Neural cell (in vitro differentiated cells): ENCODE results near the gene OBP2A. TPM values are rescaled to one million over a fixed set of nuclear protein-coding genes. Genes with fewer than 3 reads are reported as not detected.

Experiments
- H2AFZ ChIP-seq: fragments of 200-600, 300-800 bp; sonication (generic), shearing (Covaris generic); 2 replicates; pipeline ENCODE4 v1.6.0; 2014; ENCODE audit warnings: low read depth, mild to moderate bottlenecking, antibody characterized with exemption, low read length, moderate library complexity
- H3F3A ChIP-seq: fragments of 200-600 bp; shearing (Covaris generic); 2 replicates; pipeline ENCODE4 v1.6.1; 2016; ENCODE audit warnings: mild to moderate bottlenecking, moderate library complexity, mixed read lengths, antibody characterized with exemption, low read length; ENCODE audit not compliant: insufficient read depth, poor library complexity, severe bottlenecking
- H3K27ac ChIP-seq: fragments of 200-600, 300-800 bp; sonication (generic), shearing (Covaris generic); 2 replicates; pipeline ENCODE4 v1.5.1; 2014; ENCODE audit warnings: mild to moderate bottlenecking, low read length, moderate library complexity
- H3K27me3 ChIP-seq: fragments of 300-800, 200-600 bp; sonication (generic), shearing (Covaris generic); 2 replicates; pipeline ENCODE4 v1.6.0; 2014; ENCODE audit warnings: mild to moderate bottlenecking, low read depth, low read length, moderate library complexity; ENCODE audit not compliant: insufficient read depth
- H3K36me3 ChIP-seq: fragments of 300-800, 200-600 bp; sonication (generic), shearing (Covaris generic); 2 replicates; pipeline ENCODE4 v1.5.1; 2014; ENCODE audit warnings: mild to moderate bottlenecking, antibody characterized with exemption, low read length, moderate library complexity; ENCODE audit not compliant: insufficient read depth
- H3K4me2 ChIP-seq: fragments of 300-800, 200-600 bp; sonication (generic), shearing (Covaris generic); 2 replicates; pipeline ENCODE4 v1.6.0; 2014; ENCODE audit warnings: mild to moderate bottlenecking, low read length
- H3K4me3 ChIP-seq: fragments of 300-800, 200-600 bp; sonication (generic), shearing (Covaris generic); 2 replicates; pipeline ENCODE4 v1.5.1; 2014; ENCODE audit warnings: mild to moderate bottlenecking, low read length, moderate library complexity
- H3K79me2 ChIP-seq: fragments of 200-600 bp; shearing (Covaris generic); replicated peaks from 2 replicates; pipeline ENCODE4 v1.6.0; 2014; ENCODE audit warnings: mild to moderate bottlenecking, low read length, moderate library complexity; ENCODE audit not compliant: insufficient read depth
- H3K9ac ChIP-seq: fragments of 300-800, 200-600 bp; sonication (generic), shearing (Covaris generic); 2 replicates; pipeline ENCODE4 v1.6.1; 2016; ENCODE audit warnings: mild to moderate bottlenecking, low read length, mixed read lengths
- H3K9me2 ChIP-seq: fragments of 200-600 bp; shearing (Covaris generic); 2 replicates; pipeline ENCODE4 v1.6.1; 2016; ENCODE audit warnings: mild to moderate bottlenecking, low read length, mixed read lengths; ENCODE audit not compliant: insufficient read depth
- H3K9me3 ChIP-seq: fragments of 200-600, 300-800 bp; sonication (generic), shearing (Covaris generic); 2 replicates; pipeline ENCODE4 v1.6.1; 2016; ENCODE audit warnings: mild to moderate bottlenecking, mixed run types, low read length, moderate library complexity, mixed read lengths
- H4K20me1 ChIP-seq: fragments of 200-600 bp; shearing (Covaris generic); 2 replicates; pipeline ENCODE4 v1.6.1; 2016; ENCODE audit warnings: mild to moderate bottlenecking, mixed run types; ENCODE audit not compliant: insufficient read depth
- EP300 ChIP-seq: fragments of 450-650 bp; conservative IDR thresholded peaks from 2 replicates; pipeline ENCODE4 v1.6.1; 2014; ENCODE audit warnings: antibody characterized with exemption, mild to moderate bottlenecking, moderate library complexity; ENCODE audit not compliant: poor library complexity, severe bottlenecking
- EZH2 ChIP-seq: fragments of 200-600, 300-800 bp; shearing (Covaris generic), sonication (generic); IDR thresholded peaks from 2 replicates; pipeline ENCODE4 v1.6.1; 2014; ENCODE audit warnings: antibody characterized with exemption, low read length, borderline replicate concordance, mild to moderate bottlenecking; ENCODE audit not compliant: insufficient read depth, poor library complexity, severe bottlenecking
- MXI1 ChIP-seq: fragments of 450-650 bp; conservative IDR thresholded peaks from 2 replicates; pipeline ENCODE4 v1.6.1; 2014; ENCODE audit warnings: antibody characterized with exemption, mild to moderate bottlenecking; ENCODE audit not compliant: poor library complexity, severe bottlenecking
- POLR2AphosphoS5 ChIP-seq: IDR thresholded peaks from 2 replicates; pipeline ENCODE4 v1.6.1; 2012
- RAD21 ChIP-seq: fragments of 450-650 bp; conservative IDR thresholded peaks from 2 replicates; pipeline ENCODE4 v1.6.1; 2014; ENCODE audit warnings: antibody characterized with exemption, mild to moderate bottlenecking, moderate library complexity
- SMC3 ChIP-seq: fragments of 450-650 bp; conservative IDR thresholded peaks from 2 replicates; pipeline ENCODE4 v1.6.1; 2014; ENCODE audit warnings: antibody characterized with exemption, mild to moderate bottlenecking, moderate library complexity; ENCODE audit not compliant: poor library complexity
- TAF1 ChIP-seq: IDR thresholded peaks from 2 replicates; pipeline ENCODE4 v1.6.1; 2012; ENCODE audit warnings: low read depth
- polyA plus RNA-seq: library from polyadenylated mRNA; depleted of rRNA; stranded (reverse); fragments of >200 nt; gene quantifications from 2 replicates; pipeline ENCODE4 v1.2.3, GENCODE V29; 2014
- TF ChIP-seq, protein P1 (sequence below): IDR thresholded peaks from 2 replicates; pipeline ENCODE4 v1.6.1; 2012; ENCODE audit warnings: borderline replicate concordance
- TF ChIP-seq, protein P2 (sequence below): fragments of 450-650 bp; IDR thresholded peaks from 2 replicates; pipeline ENCODE4 v1.5.1; 2014; ENCODE audit warnings: antibody characterized with exemption, mild to moderate bottlenecking, moderate library complexity; ENCODE audit not compliant: poor library complexity, severe bottlenecking

The OBP2A gene
- polyA plus RNA-seq, 1 donor from 2014 or later: not detected

DNA sequence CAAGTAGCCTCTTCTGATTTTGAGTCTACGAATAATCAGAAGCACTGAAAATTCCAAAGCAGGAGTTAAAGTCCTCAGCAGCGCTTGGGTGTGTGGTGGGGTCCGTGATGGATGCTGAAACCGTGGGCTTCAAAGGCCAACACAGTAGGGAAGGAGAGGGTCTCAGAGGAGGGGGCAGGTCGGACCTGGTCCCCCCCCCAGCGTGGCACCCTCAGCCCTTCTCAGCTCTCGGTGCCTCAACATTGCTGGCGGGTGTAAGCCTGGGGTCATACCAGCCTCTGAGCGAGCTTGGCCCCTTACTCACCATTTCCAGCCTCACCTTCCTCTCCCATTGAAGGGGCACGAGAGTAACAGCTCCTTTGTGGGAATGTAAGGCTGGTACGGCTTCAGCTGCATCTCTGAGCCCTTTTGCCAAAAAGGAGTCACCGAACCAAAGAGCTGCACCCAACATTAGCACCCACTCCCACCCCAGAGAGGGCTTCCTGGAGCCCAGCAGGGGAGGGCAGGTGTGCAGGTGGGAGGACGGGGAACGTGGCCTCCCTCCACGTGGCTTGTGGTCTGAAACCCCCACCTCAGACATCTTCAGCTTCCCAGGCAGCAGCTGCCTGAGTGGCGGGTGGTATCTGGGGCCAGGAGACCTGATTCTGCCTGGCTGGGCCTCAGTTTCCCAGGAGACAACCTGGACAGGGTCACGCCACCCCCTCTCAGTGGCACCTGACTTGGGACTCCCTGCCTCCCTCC lies 31.4 kb upstream of the OBP2A start:
- no peaks in the 10 kb centered on the region for H3K9me3 ChIP-seq
- no peaks in the 10 kb centered on the region for H3K9me2 ChIP-seq
- H4K20me1 ChIP-seq: no peaks in the 10 kb centered on the region
- no peak overlapping the region for H2AFZ ChIP-seq
- no peaks in the 10 kb centered on the region for H3K27me3 ChIP-seq
- H3F3A ChIP-seq: no peaks in the 10 kb centered on the region
- no peaks in the 10 kb centered on the region for H3K79me2 ChIP-seq
- no peak overlapping the region for H3K4me2 ChIP-seq
- TF ChIP-seq, protein P1, sequence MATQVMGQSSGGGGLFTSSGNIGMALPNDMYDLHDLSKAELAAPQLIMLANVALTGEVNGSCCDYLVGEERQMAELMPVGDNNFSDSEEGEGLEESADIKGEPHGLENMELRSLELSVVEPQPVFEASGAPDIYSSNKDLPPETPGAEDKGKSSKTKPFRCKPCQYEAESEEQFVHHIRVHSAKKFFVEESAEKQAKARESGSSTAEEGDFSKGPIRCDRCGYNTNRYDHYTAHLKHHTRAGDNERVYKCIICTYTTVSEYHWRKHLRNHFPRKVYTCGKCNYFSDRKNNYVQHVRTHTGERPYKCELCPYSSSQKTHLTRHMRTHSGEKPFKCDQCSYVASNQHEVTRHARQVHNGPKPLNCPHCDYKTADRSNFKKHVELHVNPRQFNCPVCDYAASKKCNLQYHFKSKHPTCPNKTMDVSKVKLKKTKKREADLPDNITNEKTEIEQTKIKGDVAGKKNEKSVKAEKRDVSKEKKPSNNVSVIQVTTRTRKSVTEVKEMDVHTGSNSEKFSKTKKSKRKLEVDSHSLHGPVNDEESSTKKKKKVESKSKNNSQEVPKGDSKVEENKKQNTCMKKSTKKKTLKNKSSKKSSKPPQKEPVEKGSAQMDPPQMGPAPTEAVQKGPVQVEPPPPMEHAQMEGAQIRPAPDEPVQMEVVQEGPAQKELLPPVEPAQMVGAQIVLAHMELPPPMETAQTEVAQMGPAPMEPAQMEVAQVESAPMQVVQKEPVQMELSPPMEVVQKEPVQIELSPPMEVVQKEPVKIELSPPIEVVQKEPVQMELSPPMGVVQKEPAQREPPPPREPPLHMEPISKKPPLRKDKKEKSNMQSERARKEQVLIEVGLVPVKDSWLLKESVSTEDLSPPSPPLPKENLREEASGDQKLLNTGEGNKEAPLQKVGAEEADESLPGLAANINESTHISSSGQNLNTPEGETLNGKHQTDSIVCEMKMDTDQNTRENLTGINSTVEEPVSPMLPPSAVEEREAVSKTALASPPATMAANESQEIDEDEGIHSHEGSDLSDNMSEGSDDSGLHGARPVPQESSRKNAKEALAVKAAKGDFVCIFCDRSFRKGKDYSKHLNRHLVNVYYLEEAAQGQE: no peak
- TF ChIP-seq POLR2AphosphoS5: no peak
- TF ChIP-seq SMC3: no peak
- TF ChIP-seq, protein P2, sequence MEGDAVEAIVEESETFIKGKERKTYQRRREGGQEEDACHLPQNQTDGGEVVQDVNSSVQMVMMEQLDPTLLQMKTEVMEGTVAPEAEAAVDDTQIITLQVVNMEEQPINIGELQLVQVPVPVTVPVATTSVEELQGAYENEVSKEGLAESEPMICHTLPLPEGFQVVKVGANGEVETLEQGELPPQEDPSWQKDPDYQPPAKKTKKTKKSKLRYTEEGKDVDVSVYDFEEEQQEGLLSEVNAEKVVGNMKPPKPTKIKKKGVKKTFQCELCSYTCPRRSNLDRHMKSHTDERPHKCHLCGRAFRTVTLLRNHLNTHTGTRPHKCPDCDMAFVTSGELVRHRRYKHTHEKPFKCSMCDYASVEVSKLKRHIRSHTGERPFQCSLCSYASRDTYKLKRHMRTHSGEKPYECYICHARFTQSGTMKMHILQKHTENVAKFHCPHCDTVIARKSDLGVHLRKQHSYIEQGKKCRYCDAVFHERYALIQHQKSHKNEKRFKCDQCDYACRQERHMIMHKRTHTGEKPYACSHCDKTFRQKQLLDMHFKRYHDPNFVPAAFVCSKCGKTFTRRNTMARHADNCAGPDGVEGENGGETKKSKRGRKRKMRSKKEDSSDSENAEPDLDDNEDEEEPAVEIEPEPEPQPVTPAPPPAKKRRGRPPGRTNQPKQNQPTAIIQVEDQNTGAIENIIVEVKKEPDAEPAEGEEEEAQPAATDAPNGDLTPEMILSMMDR: no peak
- no peak for TF ChIP-seq EZH2
- TF ChIP-seq MXI1: no peak
- no peak for TF ChIP-seq TAF1
- no peak for TF ChIP-seq EP300
- no peak for TF ChIP-seq RAD21
- no peaks in the 10 kb centered on the region for H3K36me3 ChIP-seq
- H3K27ac ChIP-seq: no peak overlapping the region
- H3K4me3 ChIP-seq: no peak overlapping the region
- no peak overlapping the region for H3K9ac ChIP-seq

DNA sequence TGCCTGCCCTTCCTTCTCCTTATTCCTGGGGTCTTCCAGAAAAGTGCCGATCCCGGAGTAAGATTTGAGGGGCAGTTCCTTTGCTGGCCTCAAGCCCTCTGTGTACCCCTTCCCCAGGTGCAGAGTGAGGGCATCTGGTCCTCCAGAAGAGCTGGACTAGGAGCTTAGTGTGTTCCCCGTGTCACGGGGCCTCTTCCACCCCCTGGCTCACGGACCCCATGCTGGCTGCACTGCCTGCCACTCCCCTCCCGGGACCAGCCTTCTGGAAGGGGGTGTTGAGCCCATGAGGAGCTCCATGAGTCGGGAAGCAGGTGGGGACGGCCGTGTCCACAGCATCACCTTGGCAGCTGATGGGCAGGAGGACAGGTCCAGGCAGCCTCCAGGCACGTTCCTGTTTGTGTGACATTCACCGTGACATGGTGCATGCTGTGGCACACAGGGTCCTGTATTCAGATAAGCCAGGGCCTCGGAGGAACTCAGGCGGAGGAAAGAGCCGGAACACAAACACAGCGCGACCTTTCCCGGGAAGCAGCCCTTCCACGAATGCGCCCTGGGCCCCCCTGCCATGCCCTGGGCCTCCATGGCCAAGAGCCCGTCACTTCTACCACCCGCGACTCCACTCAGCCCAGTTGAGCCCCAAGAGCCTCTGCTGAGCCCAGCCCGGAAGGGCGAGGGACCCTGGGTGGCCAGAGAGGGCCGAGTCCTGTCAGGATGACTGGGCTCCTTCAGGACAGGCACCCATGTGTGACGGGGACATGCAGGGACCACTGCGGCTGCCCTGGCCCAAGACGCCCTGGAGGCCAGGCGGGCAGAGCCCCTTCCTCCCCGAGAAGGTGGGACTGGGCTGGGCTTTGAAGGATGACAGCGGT lies 30.6 kb upstream of the OBP2A start:
- Histone ChIP-seq H2AFZ (no peak overlapping the region), H3K4me2 (no peak overlapping the region), H4K20me1 (no peaks in the 10 kb centered on the region), H3K79me2 (no peaks in the 10 kb centered on the region), H3K36me3 (no peaks in the 10 kb centered on the region), H3K9me2 (no peaks in the 10 kb centered on the region), H3K9me3 (no peaks in the 10 kb centered on the region), H3K9ac (no peak overlapping the region), H3K27ac (no peak overlapping the region), H3F3A (no peaks in the 10 kb centered on the region), H3K4me3 (no peak overlapping the region), H3K27me3 (no peaks in the 10 kb centered on the region)
- TF ChIP-seq, protein P1: no peak
- no peak for TF ChIP-seq RAD21
- TF ChIP-seq EP300: no peak
- TF ChIP-seq MXI1: no peak
- no peak for TF ChIP-seq TAF1
- no peak for TF ChIP-seq EZH2
- no peak for TF ChIP-seq SMC3
- TF ChIP-seq, protein P2: no peak
- no peak for TF ChIP-seq POLR2AphosphoS5
